HG03558 (cell line): ENCODE results near the gene ARSI.

Source experiments
- ATAC-seq: cut with Tn5 transposase; IDR thresholded peaks from one replicate; pipeline ENCODE4 v1.9.1; 2021; ENCODE audit warnings: moderate number of reproducible peaks; ENCODE audit not compliant: unreplicated experiment; ENCODE audit errors: extremely low read depth

The ARSI gene

DNA sequence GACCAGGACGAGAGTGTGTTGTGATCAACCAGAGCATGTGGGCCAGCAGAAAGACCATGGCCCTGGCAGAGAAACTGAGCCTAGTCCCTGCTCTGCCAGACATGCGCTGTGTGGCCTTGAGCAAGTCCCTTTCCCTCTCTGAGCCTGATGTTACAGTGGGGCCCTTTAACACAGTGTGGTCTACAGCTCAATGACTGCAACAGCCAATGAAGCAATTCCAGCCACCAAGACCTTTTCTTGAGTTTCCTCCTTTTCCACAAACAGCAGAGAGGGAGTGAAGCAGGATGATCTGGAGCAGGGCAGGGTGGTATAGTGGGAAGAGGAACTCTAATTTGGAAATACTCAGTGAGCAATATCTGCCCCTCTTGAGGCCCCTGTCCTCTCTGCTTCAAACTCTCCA lies 25.8 kb upstream of the ARSI start:
- ATAC-seq = no peak

GRCh38 chr5:150327139-150327538 lies 24.4 kb upstream of the ARSI start:
- no peak for ATAC-seq

DNA sequence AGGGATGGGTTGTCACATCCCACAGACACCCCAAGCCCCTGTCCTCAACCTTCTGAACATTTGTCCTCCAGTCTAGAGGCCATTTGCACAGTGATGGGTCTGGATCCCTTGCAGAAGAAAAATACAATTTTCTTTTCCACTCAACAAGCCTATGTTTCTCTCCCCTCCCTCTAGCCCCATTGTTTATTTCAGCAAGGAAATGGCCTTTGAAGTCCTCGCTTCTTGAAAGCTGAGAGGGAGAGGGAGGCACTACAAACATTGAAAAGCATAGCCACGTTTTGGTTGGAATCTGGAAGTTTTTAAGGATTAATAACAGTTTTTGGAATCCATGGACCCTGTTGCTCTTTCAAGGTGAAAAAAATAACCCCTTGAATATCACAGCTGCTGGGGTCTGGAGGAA lies 24.0 kb upstream of the ARSI start:
- ATAC-seq = no peak

DNA sequence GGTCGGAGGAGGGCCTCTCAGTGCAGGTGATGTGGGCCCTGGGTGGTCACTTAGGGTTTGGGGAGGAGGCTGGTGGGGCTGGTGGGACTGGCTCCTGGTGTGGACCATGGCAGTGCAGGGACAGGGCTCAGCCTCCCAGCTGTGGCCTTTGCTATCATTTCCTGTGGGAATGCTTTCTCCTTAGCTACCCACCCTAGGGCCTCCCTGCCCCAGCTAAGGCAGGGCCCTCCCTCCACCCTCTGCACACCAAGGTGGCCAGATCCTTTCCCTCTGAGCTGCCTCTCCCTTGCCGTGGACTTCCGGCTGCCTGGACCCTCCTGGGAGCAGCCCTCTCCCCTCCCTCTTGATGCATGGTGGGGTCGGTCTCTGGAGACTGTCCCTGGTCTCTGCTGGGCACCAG lies 22.7 kb upstream of the ARSI start:
- ATAC-seq = no peak

GRCh38 chr5:150323819-150324218 lies 21.1 kb upstream of the ARSI start:
- ATAC-seq = no peak

DNA sequence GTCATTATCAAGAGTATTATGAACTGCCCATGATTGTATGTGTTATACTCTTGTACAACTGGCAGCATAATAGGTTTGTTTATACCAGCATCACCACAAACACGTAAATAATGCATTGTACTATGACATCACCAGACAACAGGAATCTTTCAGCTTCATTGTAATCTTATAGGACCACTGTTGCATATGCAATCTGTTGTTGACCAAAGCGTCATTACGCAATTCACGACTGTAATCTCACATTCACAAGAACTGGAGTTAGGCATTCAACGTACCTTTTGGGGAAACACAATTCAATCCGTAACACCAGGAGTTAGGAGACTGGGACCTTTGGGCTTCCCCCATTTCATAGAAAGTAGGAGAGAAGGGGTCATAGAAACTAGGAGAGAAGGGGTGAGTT lies 20.4 kb upstream of the ARSI start:
- no peak for ATAC-seq

- no peak for ATAC-seq
Measured at GRCh38 chr5:150322202-150322601, 19.5 kb upstream of the ARSI start.

GRCh38 chr5:150321784-150322183 lies 19.1 kb upstream of the ARSI start:
- ATAC-seq = no peak

GRCh38 chr5:150321211-150321610 lies 18.5 kb upstream of the ARSI start:
- no peak for ATAC-seq

GRCh38 chr5:150320044-150320613 lies 17.4 kb upstream of the ARSI start:
- ATAC-seq = no peak

GRCh38 chr5:150319484-150319790 lies 16.7 kb upstream of the ARSI start:
- ATAC-seq = no peak

- no peak for ATAC-seq
Measured at GRCh38 chr5:150318613-150319483, 16.1 kb upstream of the ARSI start.

GRCh38 chr5:150317048-150318003 lies 14.6 kb upstream of the ARSI start:
- no peak for ATAC-seq

DNA sequence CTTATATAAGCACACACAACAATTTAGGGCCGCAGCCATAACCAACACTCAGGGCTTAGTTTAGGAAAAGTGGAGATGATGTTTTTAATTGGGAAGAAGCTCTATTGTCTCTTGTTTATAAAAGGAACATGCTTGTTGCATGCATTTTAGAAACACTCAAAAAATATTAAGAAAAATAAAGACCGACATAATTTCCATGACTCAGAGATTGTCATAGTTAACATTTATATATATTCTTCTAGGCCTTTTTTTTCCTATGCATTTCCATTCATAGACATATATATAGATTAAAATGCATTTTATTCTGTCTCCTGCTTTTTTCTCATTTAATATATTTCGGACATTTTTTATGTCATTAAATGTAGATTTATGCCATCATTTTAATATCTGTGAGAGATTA lies 13.6 kb upstream of the ARSI start:
- ATAC-seq = no peak

GRCh38 chr5:150315245-150315644 lies 12.5 kb upstream of the ARSI start:
- ATAC-seq = no peak

GRCh38 chr5:150313921-150314716 lies 11.4 kb upstream of the ARSI start:
- ATAC-seq = no peak

- no peak for ATAC-seq
Measured at GRCh38 chr5:150313501-150313900, 10.8 kb upstream of the ARSI start.

DNA sequence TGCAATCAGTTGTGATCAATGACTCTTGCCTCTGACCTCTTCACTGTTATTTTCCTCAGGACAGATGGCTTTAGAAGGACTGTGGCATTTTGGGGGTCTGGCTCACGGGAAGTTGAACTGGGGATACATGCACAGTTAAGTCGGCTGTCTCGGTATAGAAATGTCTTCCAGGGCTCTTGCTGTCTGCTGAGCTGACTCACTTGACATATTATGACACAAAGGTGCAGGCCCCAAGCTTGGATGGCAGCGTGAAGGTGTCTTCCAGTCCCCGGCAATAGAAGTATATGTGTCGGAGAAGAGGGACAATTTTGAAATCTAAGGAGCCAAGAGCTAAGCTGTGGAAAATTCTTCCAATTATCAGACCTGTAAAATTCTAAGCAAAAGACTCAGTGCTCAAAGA lies 9.8 kb upstream of the ARSI start:
- ATAC-seq = no peak

GRCh38 chr5:150311015-150311692 lies 8.4 kb upstream of the ARSI start:
- no peak for ATAC-seq

DNA sequence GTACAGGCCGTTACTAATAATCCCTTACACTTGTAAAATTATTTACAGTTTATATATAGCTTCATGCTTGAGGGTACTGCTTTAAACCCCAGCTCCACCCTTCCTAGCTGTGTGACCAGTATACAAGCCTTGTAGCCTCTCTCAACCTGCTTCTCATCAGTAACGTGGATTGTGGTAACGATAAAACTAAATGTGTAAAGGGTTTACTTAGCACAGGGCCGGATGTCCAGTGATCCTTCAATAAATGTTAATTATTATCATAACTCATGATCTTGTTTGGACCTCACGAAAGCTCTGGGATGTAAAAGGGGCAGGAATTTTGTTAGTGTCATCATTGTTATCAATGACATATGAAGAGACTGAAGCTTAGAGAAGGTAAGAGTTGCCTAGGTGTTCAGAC lies 7.5 kb upstream of the ARSI start:
- no peak for ATAC-seq
